ENCODE results near the gene GPR87. TPM values are rescaled to one million over a fixed set of nuclear protein-coding genes. Genes with fewer than 3 reads are reported as not detected.
A peak's percentile ranks its signal among the peaks of the same experiment; 100 is the strongest.

GPR87 gene
- total RNA-seq, 1 donor from 2014 or later = 0.24 TPM

- no peak overlapping the region for H3K27ac ChIP-seq
- ATAC-seq = peak in 1 of 2 donors; percentile 18
- no peaks in the 10 kb centered on the region for H3K36me3 ChIP-seq
- H3K9me3 ChIP-seq = no peaks in the 10 kb centered on the region
- peak overlapping the region; percentile 4 for H3K4me3 ChIP-seq
- H3K4me1 ChIP-seq = no peaks in the 10 kb centered on the region
- H3K27me3 ChIP-seq (ENCODE audit: low read depth) = no peaks in the 10 kb centered on the region
- TF ChIP-seq CTCF (IDR thresholded peaks at IDR 0.05) = no peak
- intact Hi-C loops (cut with DNase I) = no loop called here
- DNase-seq = no peak
Measured at GRCh38 chr3:151248772-151249337, 67.8 kb downstream of the GPR87 start.

Other genes starting within 250 kb of the GPR87 start
- 0.44 TPM for gene MED12L, start 231.2 kb downstream of the GPR87 start, total RNA-seq
- gene GPR171, start 113.6 kb downstream of the GPR87 start, total RNA-seq = 1.3 TPM
- gene P2RY14, start 38.3 kb downstream of the GPR87 start, total RNA-seq = 5.7 TPM
- 14.4 TPM for gene P2RY13, start 12.7 kb upstream of the GPR87 start, total RNA-seq
- gene P2RY12, start 67.9 kb upstream of the GPR87 start, total RNA-seq = 6.2 TPM
- gene IGSF10, start 144.2 kb upstream of the GPR87 start, total RNA-seq = 30.9 TPM

All from lower lobe of right lung (tissue), 2 donors.